GM18907 (cell line): ENCODE measurements around the gene TMEM163.
"Not testable (repeated sequence)": the region's sequence is repeated elsewhere in the genome, so short reads cannot be mapped to it uniquely, and the experiment has no call there.

Source experiments
- ATAC-seq: cut with Tn5 transposase; IDR thresholded peaks from one replicate; pipeline ENCODE4 v1.9.1; 2021; ENCODE audit warnings: mild to moderate bottlenecking, moderate library complexity; ENCODE audit not compliant: unreplicated experiment

The TMEM163 gene

DNA sequence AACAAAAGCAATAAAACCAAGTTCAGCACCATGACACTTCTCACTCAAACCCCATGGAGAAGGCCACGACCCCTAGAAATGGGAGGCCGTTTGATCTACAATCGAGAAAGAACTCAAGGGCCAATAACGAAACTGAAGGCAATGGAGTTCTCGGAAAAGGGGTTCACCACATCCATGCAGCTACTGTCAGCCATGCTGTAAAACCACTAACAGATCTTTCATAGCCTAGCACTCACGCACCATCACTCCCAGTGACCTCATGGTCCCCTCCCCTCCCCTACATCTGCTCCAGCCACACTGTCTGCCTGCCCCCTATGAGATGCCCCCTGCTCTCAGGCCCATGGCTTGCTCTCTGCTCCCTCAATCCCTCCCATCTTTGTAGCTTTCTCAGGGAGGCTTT, 135.3 kb downstream of the TMEM163 start:
- ATAC-seq, result no peak

DNA sequence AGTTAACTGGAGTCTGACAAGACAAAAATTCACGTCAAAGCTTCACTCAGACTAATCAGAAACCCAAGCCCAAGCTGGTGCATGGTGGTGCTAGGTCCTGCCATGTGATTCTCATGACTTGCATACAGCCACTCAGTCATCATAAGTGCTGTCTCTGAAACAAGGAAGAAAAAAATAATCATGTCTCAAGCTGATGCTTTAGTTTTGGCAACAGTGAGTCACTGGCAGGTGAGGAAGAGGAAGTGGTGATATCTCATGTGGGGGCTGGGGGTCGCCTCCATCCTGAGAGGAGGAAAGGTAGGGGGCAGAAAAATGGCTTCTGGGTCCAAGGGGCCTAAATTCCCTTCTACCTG, 136.3 kb downstream of the TMEM163 start:
- ATAC-seq, result no peak

DNA sequence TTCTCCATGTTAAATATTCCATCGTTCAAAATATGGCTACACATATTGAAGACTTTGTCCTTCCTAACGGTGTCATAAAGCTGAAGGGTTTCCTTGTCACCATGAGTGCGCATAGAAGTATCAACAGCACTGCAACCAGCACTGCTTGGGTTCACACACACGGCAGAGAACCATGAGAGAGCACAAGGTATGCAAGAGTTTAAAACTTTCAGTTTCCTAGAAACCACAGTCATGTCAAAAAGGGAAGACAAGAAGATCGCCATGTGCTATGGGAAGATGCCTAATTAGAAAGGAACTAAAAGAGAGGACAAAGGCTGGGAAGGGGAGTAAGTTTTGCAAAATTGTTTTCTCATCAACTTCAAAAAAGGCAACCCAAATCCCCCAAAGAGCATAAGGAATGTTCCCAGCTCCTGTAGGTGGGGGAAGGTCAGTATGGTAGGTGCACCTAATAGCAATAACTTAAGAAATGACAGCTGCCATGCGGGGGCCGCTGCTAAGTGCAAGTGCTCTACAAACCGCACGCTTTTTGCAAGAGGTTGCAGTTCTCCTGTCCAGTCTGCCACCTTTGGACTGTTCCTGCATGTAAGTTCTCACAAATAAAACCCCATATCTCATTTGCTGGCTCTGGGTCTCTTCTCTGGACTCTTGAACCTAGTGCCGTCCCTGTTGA, 136.8 kb downstream of the TMEM163 start:
- peak; percentile 59 for ATAC-seq

DNA sequence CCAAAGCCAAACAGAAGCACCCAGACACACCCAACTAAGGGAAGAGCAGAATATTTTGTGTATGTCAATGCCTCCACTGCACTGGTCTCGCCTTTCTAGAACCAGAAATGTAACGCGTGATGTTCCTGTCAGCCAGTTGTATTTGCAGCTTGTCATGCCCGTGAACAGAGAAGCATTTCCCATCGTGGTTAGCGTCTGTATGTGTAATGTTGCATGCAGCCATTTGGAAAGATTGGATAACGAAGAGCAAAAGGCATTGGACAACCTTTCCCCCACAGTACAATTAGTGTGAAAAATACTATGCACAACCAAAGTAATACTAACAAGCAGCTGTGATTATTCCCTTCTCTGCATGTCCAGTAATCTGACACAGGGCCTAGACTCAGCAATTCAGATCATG, 140.5 kb downstream of the TMEM163 start:
- ATAC-seq, result no peak

GRCh38 chr2:134576478-134576877, 142.3 kb downstream of the TMEM163 start:
- no peak for ATAC-seq

GRCh38 chr2:134575888-134576287, 142.9 kb downstream of the TMEM163 start:
- ATAC-seq, result no peak

DNA sequence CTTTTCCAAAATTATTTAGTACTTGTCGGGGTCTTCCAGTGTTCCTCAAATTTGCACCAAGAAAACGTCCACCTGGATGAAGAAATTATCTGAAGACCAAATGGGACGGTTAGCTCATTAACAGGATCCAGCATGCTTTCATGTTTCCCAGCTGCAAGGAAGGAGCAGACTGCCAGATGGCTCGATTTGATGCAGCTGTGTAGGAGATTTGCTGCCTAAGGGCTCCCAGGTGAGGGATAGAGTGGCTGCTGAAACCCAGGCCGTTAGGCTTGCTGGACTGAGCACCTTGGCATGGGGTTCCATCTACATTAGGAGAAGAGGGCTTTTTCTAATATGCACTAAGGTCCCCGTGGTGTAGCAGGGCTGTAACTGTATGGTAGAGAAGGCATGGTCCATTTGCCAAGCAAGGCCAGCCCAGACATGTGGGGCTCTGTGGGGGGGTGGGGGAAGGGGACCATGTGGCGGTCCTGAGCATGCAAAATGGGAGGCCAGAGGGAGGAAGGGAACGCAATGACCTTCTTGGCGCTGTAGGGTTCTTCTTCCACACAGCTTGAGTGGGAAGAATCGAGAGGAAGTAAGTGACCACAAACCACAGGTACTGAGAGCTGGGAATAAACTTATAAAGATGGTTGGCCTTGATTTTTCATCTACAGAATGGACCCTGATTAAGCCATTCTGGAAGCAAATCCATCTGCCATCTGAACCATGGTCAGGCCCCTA, 144.0 kb downstream of the TMEM163 start:
- no peak for ATAC-seq

DNA sequence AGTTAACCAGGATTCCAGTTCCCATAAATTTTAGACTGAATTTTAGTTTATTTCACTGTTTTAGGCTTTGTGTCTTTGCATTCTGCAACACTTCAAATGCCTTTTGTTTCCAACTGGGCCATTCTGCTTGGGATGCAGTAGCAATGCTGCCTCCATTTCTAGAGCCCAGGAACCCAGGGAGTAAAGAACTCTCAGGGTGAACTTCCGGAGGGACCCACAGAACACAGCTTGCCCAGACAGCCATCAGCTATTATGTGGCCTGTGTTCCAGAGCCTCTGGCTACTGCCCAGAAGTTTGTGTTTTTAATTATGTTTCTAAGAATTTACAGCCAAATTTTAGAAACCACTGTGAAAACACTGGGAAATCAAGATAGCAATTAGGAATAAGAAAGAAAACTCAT, 145.1 kb downstream of the TMEM163 start:
- no peak for ATAC-seq

DNA sequence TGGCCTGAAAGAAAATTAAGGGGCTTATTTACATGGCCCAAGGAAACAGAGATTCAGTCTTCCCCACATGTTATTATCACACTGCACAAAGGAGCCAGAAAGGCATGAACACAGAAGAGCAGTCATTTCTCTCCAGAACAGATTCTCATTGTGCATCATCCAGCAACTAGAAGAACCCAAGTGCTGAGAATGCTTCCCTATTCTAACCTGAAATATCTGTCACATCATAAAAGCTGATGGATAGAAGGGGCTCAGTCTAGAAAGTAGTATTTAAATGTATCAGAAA, 145.8 kb downstream of the TMEM163 start:
- no peak for ATAC-seq

GRCh38 chr2:134572314-134573084, 146.3 kb downstream of the TMEM163 start:
- no peak for ATAC-seq

DNA sequence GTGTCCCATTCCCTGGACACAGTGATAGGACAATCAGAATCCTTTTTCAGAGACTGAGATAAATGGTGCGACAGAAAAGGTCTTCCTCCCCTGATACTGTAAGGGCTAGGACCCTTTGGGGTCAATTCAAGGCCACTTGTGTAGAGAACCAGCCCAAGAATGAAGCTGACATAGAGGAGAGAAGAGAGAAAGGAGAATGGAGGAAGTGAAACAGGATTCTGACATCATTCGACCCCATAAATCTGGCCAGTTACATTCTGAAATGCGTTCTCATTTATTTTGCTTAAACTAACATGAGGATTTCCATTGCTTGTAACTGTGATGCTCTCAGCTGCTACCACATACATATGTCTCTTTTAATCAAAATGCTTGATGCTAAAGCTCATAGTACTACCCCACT, 148.1 kb downstream of the TMEM163 start:
- ATAC-seq, result no peak

DNA sequence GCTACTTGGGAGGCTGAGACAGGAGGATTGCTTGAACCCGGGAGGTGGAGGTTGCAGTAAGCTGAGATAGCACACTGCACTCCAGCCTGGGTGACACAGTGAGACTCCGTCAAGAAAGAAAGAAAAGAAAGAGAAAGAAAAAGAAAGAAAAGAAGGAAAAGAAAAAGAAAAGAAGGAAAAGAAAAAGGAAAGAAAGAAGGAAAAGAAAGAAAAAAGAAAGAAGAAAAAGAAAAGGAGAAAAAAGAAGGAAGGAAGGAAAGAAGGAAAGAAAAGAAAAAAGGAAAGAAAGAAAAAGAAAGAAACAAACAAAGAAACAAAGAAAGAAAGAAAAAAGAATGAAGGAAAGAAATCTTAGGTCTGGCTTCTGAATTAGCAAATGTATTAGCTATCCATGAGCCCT, 150.4 kb downstream of the TMEM163 start:
- ATAC-seq, result no peak

DNA sequence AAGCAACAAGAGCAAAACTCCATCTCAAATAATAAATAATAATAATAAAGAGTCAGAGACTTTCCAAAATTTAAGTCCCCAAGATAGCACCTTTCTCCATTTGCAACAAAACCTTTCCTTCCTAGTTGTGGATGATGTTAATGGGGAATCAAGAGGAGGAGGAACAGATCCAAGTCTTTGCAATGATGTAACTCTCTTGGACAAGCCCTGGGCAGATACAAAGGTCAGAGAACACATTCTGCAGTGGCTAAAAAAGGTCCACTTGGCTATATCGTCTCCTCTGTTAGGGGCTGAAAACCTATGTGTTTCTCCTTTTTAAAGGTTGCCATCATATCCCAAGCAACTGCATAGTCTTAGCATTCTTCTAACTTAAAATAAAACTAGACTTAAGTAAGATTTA, 151.1 kb downstream of the TMEM163 start:
- no peak for ATAC-seq

- not testable (repeated sequence) for ATAC-seq
Measured at GRCh38 chr2:134564955-134565354, 153.8 kb downstream of the TMEM163 start.

GRCh38 chr2:134564549-134564948, 154.3 kb downstream of the TMEM163 start:
- ATAC-seq, result no peak

DNA sequence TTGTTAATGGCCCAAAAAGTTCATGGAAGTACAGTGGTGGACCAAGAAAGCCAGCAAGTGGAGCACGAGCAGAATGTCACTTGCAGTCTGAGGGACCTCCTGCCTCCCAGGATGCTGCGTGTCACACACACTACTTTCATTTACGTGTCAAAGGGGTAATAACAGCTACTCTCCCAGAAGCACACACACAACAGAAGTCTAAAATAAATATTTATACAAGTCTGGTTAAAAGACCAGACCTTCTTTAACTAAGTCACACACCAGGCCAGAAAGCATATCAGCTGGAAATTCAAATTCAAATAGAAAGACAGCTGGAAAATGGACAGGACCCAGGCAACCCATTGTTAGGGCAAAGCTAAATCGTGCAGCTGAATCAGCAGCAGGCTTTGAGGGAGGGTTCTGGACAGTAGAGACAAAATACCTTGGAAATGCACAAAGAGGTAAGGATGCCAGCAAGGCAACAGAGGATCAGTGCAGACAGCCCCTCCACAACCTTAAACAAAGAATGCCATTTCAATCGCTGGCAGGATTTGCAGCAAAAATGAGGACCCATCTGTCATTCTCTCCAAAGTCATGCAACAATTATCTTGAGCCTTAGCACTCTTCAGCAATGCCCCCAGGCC, 160.5 kb downstream of the TMEM163 start:
- ATAC-seq, result no peak

GRCh38 chr2:134555411-134555810, 163.4 kb downstream of the TMEM163 start:
- no peak for ATAC-seq

DNA sequence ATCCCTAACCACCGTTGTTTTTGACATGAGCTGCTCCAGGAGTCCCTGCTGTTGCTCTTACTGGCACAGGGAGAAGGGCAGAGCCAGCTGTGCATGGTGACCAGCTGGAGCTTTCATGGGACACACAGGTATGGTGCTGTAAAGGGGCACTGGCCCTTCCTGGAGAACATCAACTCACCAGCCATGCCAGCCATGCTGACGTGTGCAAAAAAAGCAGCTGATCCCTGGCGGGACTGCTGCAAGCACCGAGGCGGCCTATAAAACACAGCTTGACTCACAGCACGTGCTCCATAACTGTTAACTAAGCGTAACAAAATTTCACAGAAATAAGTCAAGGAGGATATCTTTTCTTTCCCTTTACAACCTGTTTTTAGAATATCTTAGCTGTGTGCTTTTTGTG, 165.1 kb downstream of the TMEM163 start:
- ATAC-seq, result no peak

DNA sequence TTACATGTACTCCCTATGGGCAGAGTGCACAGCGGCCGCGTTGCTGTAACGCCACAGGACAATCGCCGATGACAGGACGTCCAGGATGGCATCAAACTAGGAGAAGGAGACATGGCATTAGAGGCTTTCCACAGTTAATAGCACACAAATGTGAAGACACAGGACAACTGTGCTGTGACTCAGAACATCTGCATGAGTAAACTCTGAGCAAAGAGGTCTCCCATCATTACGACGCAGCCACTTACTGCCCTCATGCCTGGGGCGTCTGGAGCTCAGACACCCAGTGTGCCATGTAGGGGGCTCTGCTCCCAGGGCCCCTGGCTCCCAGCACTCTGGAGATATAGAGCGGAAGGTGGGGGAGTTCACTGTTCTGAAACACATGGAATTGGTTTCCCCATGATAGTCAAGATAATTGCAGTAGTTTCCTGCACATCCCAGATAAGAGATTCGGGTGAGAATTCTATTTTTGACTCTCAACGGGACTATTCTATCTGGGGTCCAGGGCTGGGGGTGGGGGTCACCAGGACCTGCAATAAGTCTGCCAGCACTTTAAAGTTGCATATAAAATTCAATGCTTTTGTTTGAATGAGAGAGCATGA, 168.1 kb downstream of the TMEM163 start:
- no peak for ATAC-seq

DNA sequence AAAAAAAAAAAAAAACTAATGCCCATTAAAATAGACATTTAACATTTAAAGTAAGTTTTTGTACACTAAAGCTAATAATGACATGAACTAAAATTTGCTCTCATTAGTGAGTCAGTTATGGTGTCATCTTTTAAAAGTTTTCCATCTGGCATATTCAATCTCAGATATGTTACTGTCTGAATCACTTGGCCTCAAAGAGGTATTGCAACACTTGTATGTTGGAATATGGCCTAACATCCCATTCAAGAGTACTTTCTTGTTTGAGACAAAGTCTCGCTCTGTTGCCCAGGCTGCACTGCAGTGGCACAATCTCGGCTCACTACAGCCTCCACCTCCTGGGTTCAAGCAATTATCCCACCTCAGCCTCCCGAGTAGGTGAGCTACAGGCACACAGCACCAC, 169.7 kb downstream of the TMEM163 start:
- ATAC-seq, result no peak

GRCh38 chr2:134540990-134541389, 177.8 kb downstream of the TMEM163 start:
- ATAC-seq, result no peak
